ENCODE data around the gene BPTF. TPM values are rescaled to one million over a fixed set of nuclear protein-coding genes. Genes with fewer than 3 reads are reported as not detected.

Gene BPTF, protein sequence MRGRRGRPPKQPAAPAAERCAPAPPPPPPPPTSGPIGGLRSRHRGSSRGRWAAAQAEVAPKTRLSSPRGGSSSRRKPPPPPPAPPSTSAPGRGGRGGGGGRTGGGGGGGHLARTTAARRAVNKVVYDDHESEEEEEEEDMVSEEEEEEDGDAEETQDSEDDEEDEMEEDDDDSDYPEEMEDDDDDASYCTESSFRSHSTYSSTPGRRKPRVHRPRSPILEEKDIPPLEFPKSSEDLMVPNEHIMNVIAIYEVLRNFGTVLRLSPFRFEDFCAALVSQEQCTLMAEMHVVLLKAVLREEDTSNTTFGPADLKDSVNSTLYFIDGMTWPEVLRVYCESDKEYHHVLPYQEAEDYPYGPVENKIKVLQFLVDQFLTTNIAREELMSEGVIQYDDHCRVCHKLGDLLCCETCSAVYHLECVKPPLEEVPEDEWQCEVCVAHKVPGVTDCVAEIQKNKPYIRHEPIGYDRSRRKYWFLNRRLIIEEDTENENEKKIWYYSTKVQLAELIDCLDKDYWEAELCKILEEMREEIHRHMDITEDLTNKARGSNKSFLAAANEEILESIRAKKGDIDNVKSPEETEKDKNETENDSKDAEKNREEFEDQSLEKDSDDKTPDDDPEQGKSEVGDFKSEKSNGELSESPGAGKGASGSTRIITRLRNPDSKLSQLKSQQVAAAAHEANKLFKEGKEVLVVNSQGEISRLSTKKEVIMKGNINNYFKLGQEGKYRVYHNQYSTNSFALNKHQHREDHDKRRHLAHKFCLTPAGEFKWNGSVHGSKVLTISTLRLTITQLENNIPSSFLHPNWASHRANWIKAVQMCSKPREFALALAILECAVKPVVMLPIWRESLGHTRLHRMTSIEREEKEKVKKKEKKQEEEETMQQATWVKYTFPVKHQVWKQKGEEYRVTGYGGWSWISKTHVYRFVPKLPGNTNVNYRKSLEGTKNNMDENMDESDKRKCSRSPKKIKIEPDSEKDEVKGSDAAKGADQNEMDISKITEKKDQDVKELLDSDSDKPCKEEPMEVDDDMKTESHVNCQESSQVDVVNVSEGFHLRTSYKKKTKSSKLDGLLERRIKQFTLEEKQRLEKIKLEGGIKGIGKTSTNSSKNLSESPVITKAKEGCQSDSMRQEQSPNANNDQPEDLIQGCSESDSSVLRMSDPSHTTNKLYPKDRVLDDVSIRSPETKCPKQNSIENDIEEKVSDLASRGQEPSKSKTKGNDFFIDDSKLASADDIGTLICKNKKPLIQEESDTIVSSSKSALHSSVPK (N-terminal part only)
- total RNA-seq (10 to 100 TPM; 50.2 to 91.6 (median 68.9) TPM), polyA plus RNA-seq (10 to 100 TPM; 17.3 to 43.4 (median 27.5) TPM)
- long read RNA-seq, donor 1, partial matches to known transcripts = 0 of 3 reads
- long read RNA-seq, donor 1, other reads (novel, unspliced or antisense) = 0 of 3 reads
- long read RNA-seq, donor 2 = 0 reads
- long read RNA-seq, donor 3, partial matches to known transcripts = 0 of 1 reads
- long read RNA-seq, donor 3, other reads (novel, unspliced or antisense) = 0 of 1 reads
- long read RNA-seq, donor 4, partial matches to known transcripts = 4 of 8 reads
- long read RNA-seq, donor 4, other reads (novel, unspliced or antisense) = 3 of 8 reads
- long read RNA-seq, donor 5, partial matches to known transcripts = 1 of 1 reads
- long read RNA-seq, donor 5, other reads (novel, unspliced or antisense) = 0 of 1 reads
- long read RNA-seq, donor 6, partial matches to known transcripts = 5 of 5 reads
- long read RNA-seq, donor 6, other reads (novel, unspliced or antisense) = 0 of 5 reads
- long read RNA-seq, donor 7, partial matches to known transcripts = 0 of 3 reads
- long read RNA-seq, donor 7, other reads (novel, unspliced or antisense) = 0 of 3 reads
- long read RNA-seq, donor 8 = 0 reads
- long read RNA-seq, donor 9, partial matches to known transcripts = 5 of 6 reads
- long read RNA-seq, donor 9, other reads (novel, unspliced or antisense) = 0 of 6 reads
- long read RNA-seq, donor 10, partial matches to known transcripts = 0 of 1 reads
- long read RNA-seq, donor 10, other reads (novel, unspliced or antisense) = 0 of 1 reads

DNA sequence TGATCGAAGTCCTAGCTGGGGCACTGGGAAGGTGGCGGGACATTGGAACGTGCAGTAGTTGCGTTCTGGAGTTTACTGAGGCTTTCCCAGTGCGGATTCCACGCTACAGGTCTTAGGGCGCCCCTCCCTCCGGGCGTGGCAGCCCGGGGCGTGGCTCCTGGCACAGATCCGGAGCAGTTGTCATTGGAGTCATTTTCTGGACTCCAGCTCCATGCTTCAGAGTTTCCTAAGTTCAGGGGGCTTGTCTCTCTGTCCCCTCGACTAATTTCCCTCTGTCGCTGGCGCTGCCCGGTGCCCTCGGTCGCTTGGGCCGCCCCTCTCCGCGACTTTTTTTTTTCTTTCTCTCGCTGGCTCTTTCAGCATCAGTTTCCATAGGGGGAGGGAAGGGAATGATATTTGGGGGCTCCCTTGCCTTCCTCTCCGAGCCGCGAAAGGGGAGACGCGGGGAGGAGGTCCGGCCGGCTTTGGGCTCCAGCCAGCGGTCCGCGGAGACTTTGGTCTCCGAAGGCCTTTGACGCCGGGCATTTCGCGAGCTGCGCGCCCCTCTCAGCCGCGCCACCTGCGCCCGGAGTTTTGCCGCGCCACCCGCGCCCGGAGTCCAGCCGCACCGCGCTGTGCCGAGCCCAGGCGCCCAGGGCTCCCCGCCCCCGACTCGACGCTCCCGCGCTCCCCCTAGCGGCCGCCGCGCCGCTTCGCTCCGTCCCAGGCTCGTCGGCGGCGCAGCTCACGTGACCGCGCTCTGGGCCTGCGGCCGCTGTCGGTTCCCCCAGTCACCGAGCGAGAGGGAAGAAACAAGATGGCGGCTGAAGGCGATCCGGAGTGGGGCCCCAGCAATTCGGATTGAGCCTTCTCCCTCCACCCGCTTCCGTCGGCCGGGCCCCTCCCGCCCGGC, at the start of gene BPTF:
BPTF (plus strand) TSS at position 769 of the 892 bp plus-strand sequence. CDS start 222 bp downstream, outside the sequence.
- Histone ChIP-seq H3K27me3 (no peaks in the 10 kb centered on the region), H3K36me3 (replicated peaks in 1 of 2) (no peaks in the 10 kb centered on the region), H3K27ac (peak within 1 kb of the TSS in 4 of 5 donors; percentile 70 to 100 (median 93)), H3K4me1 (replicated peaks in 1 of 2) (peaks cover 18 to 38% of the 10 kb centered on the region in 2 donors), H3K9me3 (replicated peaks in 1 of 3) (no peaks in the 10 kb centered on the region), H3K4me3 (peak within 1 kb of the TSS; percentile 11 to 93 (median 66))
- peak; percentile 90 to 94 (median 91) for DNase-seq
- intact Hi-C loops (cut with DNase I) = no loop called here
- TF ChIP-seq, protein P1, sequence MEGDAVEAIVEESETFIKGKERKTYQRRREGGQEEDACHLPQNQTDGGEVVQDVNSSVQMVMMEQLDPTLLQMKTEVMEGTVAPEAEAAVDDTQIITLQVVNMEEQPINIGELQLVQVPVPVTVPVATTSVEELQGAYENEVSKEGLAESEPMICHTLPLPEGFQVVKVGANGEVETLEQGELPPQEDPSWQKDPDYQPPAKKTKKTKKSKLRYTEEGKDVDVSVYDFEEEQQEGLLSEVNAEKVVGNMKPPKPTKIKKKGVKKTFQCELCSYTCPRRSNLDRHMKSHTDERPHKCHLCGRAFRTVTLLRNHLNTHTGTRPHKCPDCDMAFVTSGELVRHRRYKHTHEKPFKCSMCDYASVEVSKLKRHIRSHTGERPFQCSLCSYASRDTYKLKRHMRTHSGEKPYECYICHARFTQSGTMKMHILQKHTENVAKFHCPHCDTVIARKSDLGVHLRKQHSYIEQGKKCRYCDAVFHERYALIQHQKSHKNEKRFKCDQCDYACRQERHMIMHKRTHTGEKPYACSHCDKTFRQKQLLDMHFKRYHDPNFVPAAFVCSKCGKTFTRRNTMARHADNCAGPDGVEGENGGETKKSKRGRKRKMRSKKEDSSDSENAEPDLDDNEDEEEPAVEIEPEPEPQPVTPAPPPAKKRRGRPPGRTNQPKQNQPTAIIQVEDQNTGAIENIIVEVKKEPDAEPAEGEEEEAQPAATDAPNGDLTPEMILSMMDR (IDR thresholded peaks at IDR 0.05) = peak; percentile 27 to 99 (median 74)
- peak in 1 of 2 donors; percentile 73 for TF ChIP-seq POLR2A (IDR thresholded peaks at IDR 0.05)
- 0 to 2% (median 1%) methylated on average over 11 to 88 of the region's 88 CpGs for WGBS, 4 donors

DNA sequence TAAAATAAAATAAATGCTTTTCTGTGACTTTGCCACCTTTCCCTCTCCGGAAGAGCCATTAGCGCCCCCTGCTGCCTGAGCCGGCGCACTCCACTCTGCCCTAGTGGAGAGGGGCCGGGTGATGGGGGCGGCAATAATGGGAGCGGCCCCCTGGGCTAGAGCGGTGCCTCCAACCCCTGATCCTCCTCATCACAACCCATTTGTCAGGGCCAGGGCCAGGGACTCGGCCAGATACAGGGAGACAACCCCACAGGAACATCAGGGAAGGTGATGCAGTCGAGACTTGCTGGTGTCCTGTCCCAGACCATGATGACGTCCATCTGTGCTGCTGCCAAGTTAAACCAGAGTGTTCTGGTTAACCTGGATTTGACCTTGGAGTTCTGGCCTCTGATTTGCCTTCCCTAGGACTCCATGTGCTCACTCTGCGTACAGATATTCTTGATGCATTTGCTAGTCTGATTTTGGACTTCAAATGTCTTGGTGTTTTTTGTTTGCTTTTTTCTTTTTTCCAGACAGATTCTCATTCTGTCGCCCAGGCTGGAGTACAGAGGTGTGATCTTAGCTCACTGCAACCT, 46.1 kb upstream of the BPTF start:
- Histone ChIP-seq H3K4me3 (no peak overlapping the region), H3K9me3 (replicated peaks in 1 of 3) (no peaks in the 10 kb centered on the region), H3K36me3 (replicated peaks in 1 of 2) (no peaks in the 10 kb centered on the region), H3K27me3 (no peaks in the 10 kb centered on the region), H3K4me1 (replicated peaks in 1 of 2) (no peaks in the 10 kb centered on the region), H3K27ac (peak overlapping the region in 3 of 5 donors; percentile 54 to 70 (median 55))
- intact Hi-C loops (cut with DNase I) = no loop called here
- DNase-seq = peak; percentile 79 to 94 (median 92)
- TF ChIP-seq POLR2A (IDR thresholded peaks at IDR 0.05) = no peak
- TF ChIP-seq, protein P1 (IDR thresholded peaks at IDR 0.05) = peak; percentile 29 to 77 (median 60)
- 14 to 18% (median 15%) methylated on average over 4 to 13 of the region's 13 CpGs for WGBS, 4 donors

All from adrenal gland (tissue), 19 donors.